ENCODE data around the gene ACER2.
A peak's percentile ranks its signal among the peaks of the same experiment; 100 is the strongest.
"Not testable (repeated sequence)": the region's sequence is repeated elsewhere in the genome, so short reads cannot be mapped to it uniquely, and the experiment has no call there.

ACER2 gene

GRCh38 chr9:19410594-19410993 lies 1.8 kb downstream of the ACER2 start:
- no peaks in the 10 kb centered on the region for H3K27me3 ChIP-seq (ENCODE audit: control insufficient read depth, insufficient read depth, low read length)
- H3K4me1 ChIP-seq (ENCODE audit: control insufficient read depth, insufficient read depth, low read length), result peaks cover 32% of the 10 kb centered on the region
- peak overlapping the region; percentile 93 for H3K9ac ChIP-seq (ENCODE audit: low read length)
- H3K9me3 ChIP-seq (ENCODE audit: control insufficient read depth, low read length), result no peaks in the 10 kb centered on the region
- H3K4me3 ChIP-seq (ENCODE audit: low read length), result peak overlapping the region; percentile 92
- no peaks in the 10 kb centered on the region for H3K36me3 ChIP-seq (ENCODE audit: control insufficient read depth, insufficient read depth, low read length)

DNA sequence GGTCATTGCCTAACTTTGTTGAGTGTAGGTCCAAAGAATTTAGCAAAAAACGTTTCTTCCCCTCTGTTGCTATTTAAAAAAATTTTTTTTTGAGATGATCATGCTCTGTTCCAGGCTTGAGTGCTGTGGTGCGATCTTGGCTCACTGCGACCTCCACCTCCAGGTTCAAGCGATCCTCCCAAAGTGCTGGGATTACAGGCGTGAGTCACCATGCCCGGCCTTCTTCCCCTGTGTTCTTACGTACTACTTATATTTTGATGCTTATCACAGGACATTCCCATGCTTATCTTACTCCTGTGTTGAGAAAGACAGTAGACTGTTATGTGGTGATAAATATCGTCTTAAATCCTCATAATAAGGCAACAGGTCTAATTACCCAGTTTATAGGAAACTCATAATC lies 2.5 kb downstream of the ACER2 start:
- no peaks in the 10 kb centered on the region for H3K9me3 ChIP-seq (ENCODE audit: control insufficient read depth, low read length)
- peaks cover 27% of the 10 kb centered on the region for H3K4me1 ChIP-seq (ENCODE audit: control insufficient read depth, insufficient read depth, low read length)
- H3K36me3 ChIP-seq (ENCODE audit: control insufficient read depth, insufficient read depth, low read length), result no peaks in the 10 kb centered on the region
- H3K4me3 ChIP-seq (ENCODE audit: low read length), result no peak overlapping the region
- no peaks in the 10 kb centered on the region for H3K27me3 ChIP-seq (ENCODE audit: control insufficient read depth, insufficient read depth, low read length)
- peak overlapping the region; percentile 93 for H3K9ac ChIP-seq (ENCODE audit: low read length)

DNA sequence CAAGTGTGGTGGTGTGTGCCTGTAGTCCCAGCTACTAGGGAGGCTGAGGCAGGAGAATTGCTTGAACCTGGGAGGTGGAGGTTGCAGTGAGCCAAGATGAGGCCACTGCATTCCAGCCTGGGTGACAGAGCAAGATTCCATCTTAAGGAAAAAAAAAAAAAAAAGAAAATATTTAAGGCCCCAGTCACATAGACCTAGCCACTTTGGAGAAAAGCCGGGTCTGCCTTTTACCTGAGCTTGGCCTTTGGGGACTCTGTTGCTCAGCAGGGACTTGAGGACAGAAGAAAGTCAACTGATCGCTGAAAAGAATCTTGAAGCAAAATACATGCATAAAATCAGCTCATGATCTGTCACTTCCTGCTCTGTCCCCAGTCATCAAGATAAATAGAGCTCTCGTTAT lies 4.6 kb downstream of the ACER2 start:
- H3K36me3 ChIP-seq (ENCODE audit: control insufficient read depth, insufficient read depth, low read length); H3K9me3 ChIP-seq (ENCODE audit: control insufficient read depth, low read length); H3K27me3 ChIP-seq (ENCODE audit: control insufficient read depth, insufficient read depth, low read length); H3K4me3 ChIP-seq (ENCODE audit: low read length): not testable (repeated sequence)
- Histone ChIP-seq H3K9ac (ENCODE audit: low read length) (peak overlapping the region; percentile 29), H3K4me1 (ENCODE audit: control insufficient read depth, insufficient read depth, low read length) (peaks cover 27% of the 10 kb centered on the region)

DNA sequence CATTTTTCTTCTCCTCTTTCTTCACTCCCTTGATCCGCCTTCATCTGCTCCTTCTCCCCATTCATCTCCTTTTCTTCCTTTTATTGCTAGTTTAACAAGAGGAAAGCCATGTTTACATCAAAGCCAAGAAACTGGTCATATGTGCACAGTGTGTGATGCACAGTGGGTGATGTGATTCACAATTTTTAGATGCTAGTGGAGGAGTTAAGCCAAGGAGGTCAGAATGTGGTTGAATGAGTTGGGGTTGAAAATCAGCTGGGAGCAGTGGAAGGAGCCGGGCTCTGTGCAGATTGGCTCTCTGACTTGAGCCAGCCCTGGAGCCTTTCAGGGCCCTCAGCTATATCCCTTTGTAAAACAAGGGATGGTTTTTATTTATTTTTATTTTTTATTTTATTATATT lies 7.3 kb downstream of the ACER2 start:
- Histone ChIP-seq H3K4me1 (ENCODE audit: control insufficient read depth, insufficient read depth, low read length) (peaks cover 13% of the 10 kb centered on the region), H3K27me3 (ENCODE audit: control insufficient read depth, insufficient read depth, low read length) (no peaks in the 10 kb centered on the region), H3K9me3 (ENCODE audit: control insufficient read depth, low read length) (no peaks in the 10 kb centered on the region), H3K4me3 (ENCODE audit: low read length) (no peak overlapping the region), H3K36me3 (ENCODE audit: control insufficient read depth, insufficient read depth, low read length) (no peaks in the 10 kb centered on the region), H3K9ac (ENCODE audit: low read length) (no peak overlapping the region)

GRCh38 chr9:19420877-19421276 lies 12.1 kb downstream of the ACER2 start:
- Histone ChIP-seq H3K9me3 (ENCODE audit: control insufficient read depth, low read length) (no peaks in the 10 kb centered on the region), H3K36me3 (ENCODE audit: control insufficient read depth, insufficient read depth, low read length) (peaks cover 4% of the 10 kb centered on the region), H3K4me3 (ENCODE audit: low read length) (no peak overlapping the region), H3K27me3 (ENCODE audit: control insufficient read depth, insufficient read depth, low read length) (no peaks in the 10 kb centered on the region), H3K9ac (ENCODE audit: low read length) (no peak overlapping the region), H3K4me1 (ENCODE audit: control insufficient read depth, insufficient read depth, low read length) (no peaks in the 10 kb centered on the region)

DNA sequence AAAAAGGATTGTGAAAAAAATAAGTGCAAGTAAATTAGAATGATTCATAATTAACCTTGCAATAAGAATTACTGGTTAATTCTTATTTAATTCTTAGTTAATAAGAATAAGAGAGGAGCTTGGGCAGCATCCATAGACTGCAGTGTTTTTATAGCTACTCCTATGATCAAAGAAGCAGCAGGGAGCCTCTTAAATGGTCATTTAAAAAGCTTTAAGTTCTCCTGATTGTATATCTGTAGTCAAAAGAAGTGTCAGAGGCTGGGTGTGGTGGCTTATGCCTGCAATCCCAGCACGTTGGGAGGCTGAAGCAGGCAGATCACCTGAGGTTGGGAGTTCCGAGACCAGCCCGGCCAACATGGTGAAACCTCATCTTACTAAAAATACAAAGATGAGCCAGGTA lies 14.4 kb downstream of the ACER2 start:
- H3K27me3 ChIP-seq (ENCODE audit: control insufficient read depth, insufficient read depth, low read length), result no peaks in the 10 kb centered on the region
- H3K9ac ChIP-seq (ENCODE audit: low read length), result no peak overlapping the region

GRCh38 chr9:19424176-19424779 lies 15.5 kb downstream of the ACER2 start:
- Histone ChIP-seq H3K9me3 (ENCODE audit: control insufficient read depth, low read length) (no peaks in the 10 kb centered on the region), H3K4me3 (ENCODE audit: low read length) (no peak overlapping the region), H3K27me3 (ENCODE audit: control insufficient read depth, insufficient read depth, low read length) (no peaks in the 10 kb centered on the region), H3K4me1 (ENCODE audit: control insufficient read depth, insufficient read depth, low read length) (no peaks in the 10 kb centered on the region), H3K36me3 (ENCODE audit: control insufficient read depth, insufficient read depth, low read length) (peaks cover 5% of the 10 kb centered on the region), H3K9ac (ENCODE audit: low read length) (no peak overlapping the region)

More for the DNA sequence above, 14.4 kb downstream of the ACER2 start:
- Histone ChIP-seq H3K4me1 (ENCODE audit: control insufficient read depth, insufficient read depth, low read length) (no peaks in the 10 kb centered on the region), H3K36me3 (ENCODE audit: control insufficient read depth, insufficient read depth, low read length) (peaks cover 5% of the 10 kb centered on the region), H3K9me3 (ENCODE audit: control insufficient read depth, low read length) (no peaks in the 10 kb centered on the region), H3K4me3 (ENCODE audit: low read length) (no peak overlapping the region)

GRCh38 chr9:19429595-19429994 lies 20.8 kb downstream of the ACER2 start:
- peaks cover 5% of the 10 kb centered on the region for H3K36me3 ChIP-seq (ENCODE audit: control insufficient read depth, insufficient read depth, low read length)
- no peak overlapping the region for H3K9ac ChIP-seq (ENCODE audit: low read length)
- H3K4me1 ChIP-seq (ENCODE audit: control insufficient read depth, insufficient read depth, low read length), result peaks cover 18% of the 10 kb centered on the region
- no peak overlapping the region for H3K4me3 ChIP-seq (ENCODE audit: low read length)
- no peaks in the 10 kb centered on the region for H3K9me3 ChIP-seq (ENCODE audit: control insufficient read depth, low read length)
- H3K27me3 ChIP-seq (ENCODE audit: control insufficient read depth, insufficient read depth, low read length), result no peaks in the 10 kb centered on the region

- no peak overlapping the region for H3K4me3 ChIP-seq (ENCODE audit: low read length)
Measured at GRCh38 chr9:19430201-19430760, 21.5 kb downstream of the ACER2 start.

DNA sequence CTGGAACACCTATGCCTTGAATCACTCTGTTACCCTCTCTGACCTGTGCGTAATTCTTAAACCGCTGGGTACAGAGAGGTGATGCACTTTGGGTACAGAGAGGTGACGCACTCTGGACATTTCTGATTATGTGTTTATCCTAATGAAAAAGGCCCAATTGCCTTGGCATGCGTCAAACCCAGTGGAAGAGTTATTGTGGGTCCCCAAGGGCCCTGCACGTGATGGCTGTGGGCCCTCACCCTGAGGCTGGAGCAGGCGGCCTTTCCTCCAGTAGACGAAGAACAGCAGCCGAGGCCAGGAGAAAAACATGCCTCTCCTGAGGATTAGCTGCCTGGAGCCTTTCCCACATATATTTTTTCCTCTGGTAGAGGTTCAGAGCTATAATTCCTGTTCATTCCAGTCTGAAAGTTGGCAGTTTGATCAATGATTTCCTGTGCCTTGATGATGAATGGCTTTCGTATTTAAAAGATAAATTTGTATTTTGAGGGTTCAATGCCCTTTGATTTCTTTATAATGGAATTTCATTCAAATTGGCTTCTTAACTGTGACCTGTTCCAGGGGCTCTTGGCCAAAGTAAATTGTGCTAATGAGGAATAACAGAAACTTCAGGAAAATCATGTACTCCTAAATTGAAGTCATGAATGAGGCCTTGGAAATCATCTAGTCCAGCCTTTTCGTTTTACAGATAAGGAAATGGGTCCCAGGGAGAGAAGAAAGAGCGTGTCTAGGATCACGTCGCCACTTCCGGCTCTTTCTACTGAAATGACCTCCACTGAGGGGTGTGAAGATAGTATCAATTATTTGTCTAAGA lies 22.8 kb downstream of the ACER2 start:
- Histone ChIP-seq H3K9ac (ENCODE audit: low read length) (no peak overlapping the region), H3K36me3 (ENCODE audit: control insufficient read depth, insufficient read depth, low read length) (peaks cover 5% of the 10 kb centered on the region), H3K4me3 (ENCODE audit: low read length) (no peak overlapping the region), H3K9me3 (ENCODE audit: control insufficient read depth, low read length) (no peaks in the 10 kb centered on the region), H3K4me1 (ENCODE audit: control insufficient read depth, insufficient read depth, low read length) (peaks cover 18% of the 10 kb centered on the region), H3K27me3 (ENCODE audit: control insufficient read depth, insufficient read depth, low read length) (no peaks in the 10 kb centered on the region)

More at GRCh38 chr9:19430201-19430760, 21.5 kb downstream of the ACER2 start:
- Histone ChIP-seq H3K27me3 (ENCODE audit: control insufficient read depth, insufficient read depth, low read length) (no peaks in the 10 kb centered on the region), H3K9ac (ENCODE audit: low read length) (no peak overlapping the region), H3K9me3 (ENCODE audit: control insufficient read depth, low read length) (no peaks in the 10 kb centered on the region), H3K4me1 (ENCODE audit: control insufficient read depth, insufficient read depth, low read length) (peaks cover 18% of the 10 kb centered on the region), H3K36me3 (ENCODE audit: control insufficient read depth, insufficient read depth, low read length) (peaks cover 9% of the 10 kb centered on the region)

DNA sequence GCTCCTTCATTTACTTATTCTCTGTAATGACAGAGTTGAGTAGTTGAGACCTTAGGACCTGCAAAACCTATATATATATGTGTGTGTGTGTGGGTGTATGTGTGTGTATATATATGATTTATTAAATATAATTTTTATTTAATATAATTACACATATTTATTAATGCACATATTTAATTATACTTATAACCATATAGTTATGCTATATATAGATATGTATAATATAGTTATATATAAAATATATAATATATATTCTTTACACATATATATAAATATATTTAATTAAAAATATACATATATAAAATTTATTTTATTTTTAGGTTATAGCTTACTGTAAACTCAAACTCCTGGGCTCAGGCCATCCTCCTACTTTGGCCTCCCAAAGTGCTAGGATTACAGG lies 23.7 kb downstream of the ACER2 start:
- Histone ChIP-seq H3K9me3 (ENCODE audit: control insufficient read depth, low read length) (no peaks in the 10 kb centered on the region), H3K36me3 (ENCODE audit: control insufficient read depth, insufficient read depth, low read length) (peaks cover 13% of the 10 kb centered on the region), H3K27me3 (ENCODE audit: control insufficient read depth, insufficient read depth, low read length) (no peaks in the 10 kb centered on the region), H3K4me1 (ENCODE audit: control insufficient read depth, insufficient read depth, low read length) (peaks cover 18% of the 10 kb centered on the region), H3K9ac (ENCODE audit: low read length) (no peak overlapping the region), H3K4me3 (ENCODE audit: low read length) (no peak overlapping the region)

DNA sequence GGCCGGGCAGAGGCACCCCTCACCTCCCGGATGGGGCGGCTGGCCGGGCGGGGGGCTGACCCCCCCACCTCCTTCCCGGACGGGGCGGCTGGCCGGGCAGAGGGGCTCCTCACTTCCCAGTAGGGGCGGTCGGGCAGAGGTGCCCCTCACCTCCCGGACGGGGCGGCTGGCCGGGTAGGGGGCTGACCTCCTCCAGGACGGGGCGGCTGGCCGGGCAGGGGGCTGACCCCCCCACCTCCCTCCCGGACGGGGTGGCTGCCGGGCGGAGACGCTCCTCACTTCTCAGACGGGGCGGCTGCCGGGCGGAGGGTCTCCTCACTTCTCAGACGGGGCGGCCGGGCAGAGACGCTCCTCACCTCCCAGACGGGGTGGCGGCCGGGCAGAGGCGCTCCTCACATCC lies 24.9 kb downstream of the ACER2 start:
- H3K36me3 ChIP-seq (ENCODE audit: control insufficient read depth, insufficient read depth, low read length), result peaks cover 13% of the 10 kb centered on the region
- not testable (repeated sequence) for H3K9me3 ChIP-seq (ENCODE audit: control insufficient read depth, low read length); H3K9ac ChIP-seq (ENCODE audit: low read length)

More for the DNA sequence above, 24.9 kb downstream of the ACER2 start:
- H3K4me1 ChIP-seq (ENCODE audit: control insufficient read depth, insufficient read depth, low read length), result peaks cover 18% of the 10 kb centered on the region
- not testable (repeated sequence) for H3K4me3 ChIP-seq (ENCODE audit: low read length); H3K27me3 ChIP-seq (ENCODE audit: control insufficient read depth, insufficient read depth, low read length)

Measured in mucosa of stomach (tissue), 1 donor.